HG03280 (cell line): Measurements from ENCODE around the gene SDR42E1.
"Not testable (repeated sequence)": the region's sequence is repeated elsewhere in the genome, so short reads cannot be mapped to it uniquely, and the experiment has no call there.

Source experiments
- ATAC-seq: cut with Tn5 transposase; IDR thresholded peaks from one replicate; pipeline ENCODE4 v1.9.1; 2021; ENCODE audit warnings: mild to moderate bottlenecking, moderate library complexity; ENCODE audit not compliant: unreplicated experiment

Gene SDR42E1

GRCh38 chr16:82005027-82005830, 6.0 kb downstream of the SDR42E1 start:
- no peak for ATAC-seq

- ATAC-seq: no peak
Observed at GRCh38 chr16:82004601-82005000, 6.7 kb downstream of the SDR42E1 start.

GRCh38 chr16:82002831-82003230, 8.4 kb downstream of the SDR42E1 start:
- ATAC-seq: no peak

DNA sequence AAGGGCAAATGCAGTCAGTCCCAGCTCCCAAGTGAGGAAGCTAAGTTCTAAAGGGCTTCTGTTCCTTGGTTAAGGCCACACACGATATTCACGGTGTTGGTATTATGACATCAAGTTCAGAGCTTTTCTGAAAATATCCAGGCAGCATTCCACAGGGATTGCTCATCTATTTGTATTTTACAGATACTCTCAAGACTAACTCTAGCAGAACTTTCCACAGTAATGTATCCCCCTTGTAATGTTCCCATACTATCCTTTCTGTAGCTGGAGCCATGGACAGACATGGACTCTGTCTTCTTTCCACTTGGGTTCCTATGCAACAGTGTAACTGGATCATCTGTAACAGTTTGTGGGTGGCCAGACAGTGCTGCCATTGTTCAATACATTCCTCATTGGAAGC, 13.5 kb downstream of the SDR42E1 start:
- no peak for ATAC-seq

DNA sequence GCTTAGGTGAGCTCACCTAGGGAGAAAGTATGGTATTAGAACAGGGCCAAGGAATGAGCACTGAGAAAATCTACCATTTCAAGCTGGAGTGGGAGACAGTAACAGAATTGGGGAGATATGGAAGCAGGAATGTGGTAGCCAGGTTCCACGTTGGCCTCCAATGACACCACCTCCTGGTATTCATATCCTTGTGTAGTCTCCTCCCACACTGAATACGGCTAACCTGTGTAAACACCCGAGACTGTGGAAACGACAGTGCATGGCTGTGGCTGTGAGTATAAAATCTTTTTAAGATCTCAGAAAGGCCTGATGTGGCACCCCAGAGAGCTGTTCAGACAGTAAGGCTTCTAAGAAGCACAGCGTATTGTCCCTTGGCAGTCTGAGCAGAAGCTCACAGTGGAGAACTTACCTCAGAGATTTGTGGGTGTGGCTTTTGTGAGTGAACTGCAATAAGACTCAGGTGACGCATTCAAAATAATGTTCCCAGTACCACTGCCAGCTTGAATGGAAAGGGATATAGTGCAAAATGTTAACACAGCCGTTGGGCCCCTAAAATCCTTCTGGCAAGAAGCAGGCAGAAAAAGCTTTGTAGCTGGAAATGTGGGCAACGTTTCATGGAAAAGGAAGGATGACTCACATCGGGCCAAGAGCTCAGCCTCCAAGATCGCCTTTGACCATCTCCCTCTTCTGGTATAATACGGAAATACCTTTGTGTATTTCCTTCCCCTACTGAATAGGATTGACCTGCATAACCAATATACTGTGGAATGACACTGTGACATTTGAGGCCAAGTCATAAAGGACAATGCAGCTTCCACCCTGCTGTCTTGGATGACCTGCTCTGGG, 14.4 kb downstream of the SDR42E1 start:
- ATAC-seq: no peak

GRCh38 chr16:81995651-81996050, 15.6 kb downstream of the SDR42E1 start:
- ATAC-seq: no peak

DNA sequence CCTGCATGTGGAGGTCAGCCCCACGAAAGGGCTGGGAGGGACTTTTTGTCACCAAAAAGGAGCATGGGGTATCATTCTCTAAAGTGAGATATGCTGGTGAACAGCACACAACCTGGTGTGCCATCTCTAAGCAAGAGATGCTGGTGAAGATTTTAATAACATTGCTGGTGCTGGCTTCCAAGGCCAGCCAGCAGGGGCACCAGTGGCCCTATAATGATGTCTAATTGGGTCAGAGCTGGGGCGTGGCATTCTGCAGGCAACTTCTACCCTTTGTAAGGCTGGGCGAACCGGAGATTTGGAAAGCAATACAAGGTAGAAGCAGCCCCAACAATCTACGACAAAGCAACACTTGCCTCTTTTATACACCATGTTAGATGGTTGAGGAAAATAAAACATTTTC, 16.8 kb downstream of the SDR42E1 start:
- no peak for ATAC-seq

- no peak for ATAC-seq
Observed at GRCh38 chr16:81992859-81993258, 18.4 kb downstream of the SDR42E1 start.

DNA sequence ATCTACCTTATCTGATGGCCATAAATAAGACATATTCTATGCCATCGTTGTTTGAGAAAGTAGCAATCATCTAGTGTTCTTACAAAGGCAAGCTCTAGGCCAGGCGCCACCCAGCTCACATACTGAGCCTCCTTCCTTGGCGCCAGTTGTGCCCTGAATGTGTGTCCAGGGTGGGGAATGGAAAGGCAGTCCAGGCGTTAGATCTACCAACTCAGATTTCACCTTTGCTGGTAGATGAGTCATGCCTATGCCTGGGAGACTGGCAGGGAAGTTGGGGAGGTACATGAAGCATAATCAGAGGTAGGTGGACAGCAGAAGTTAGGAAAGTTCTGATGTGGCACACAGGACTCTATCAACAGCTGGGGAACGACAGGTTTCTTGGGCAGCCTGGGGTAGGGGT, 23.6 kb downstream of the SDR42E1 start:
- ATAC-seq: no peak

- ATAC-seq: no peak
Observed at GRCh38 chr16:81987121-81987520, 24.1 kb downstream of the SDR42E1 start.

DNA sequence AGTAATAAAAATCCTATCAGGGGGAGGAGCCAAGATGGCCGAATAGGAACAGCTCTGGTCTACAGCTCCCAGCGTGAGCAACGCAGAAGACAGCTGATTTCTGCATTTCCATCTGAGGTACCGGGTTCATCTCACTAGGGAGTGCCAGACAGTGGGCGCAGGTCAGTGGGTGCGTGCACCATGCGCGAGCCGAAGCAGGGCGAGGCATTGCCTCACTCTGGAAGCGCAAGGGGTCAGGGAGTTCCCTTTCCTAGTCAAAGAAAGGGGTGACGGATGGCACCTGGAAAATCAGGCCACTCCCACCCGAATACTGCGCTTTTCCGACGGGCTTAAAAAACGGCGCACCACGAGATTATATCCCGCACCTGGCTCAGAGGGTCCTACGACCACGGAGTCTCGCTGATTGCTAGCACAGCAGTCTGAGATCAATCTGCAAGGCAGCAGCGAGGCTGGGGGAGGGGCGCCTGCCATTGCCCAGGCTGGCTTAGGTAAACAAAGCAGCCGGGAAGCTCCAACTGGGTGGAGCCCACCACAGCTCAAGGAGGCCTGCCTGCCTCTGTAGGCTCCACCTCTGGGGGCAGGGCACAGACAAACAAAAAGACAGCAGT, 33.8 kb downstream of the SDR42E1 start:
- ATAC-seq: not testable (repeated sequence)

DNA sequence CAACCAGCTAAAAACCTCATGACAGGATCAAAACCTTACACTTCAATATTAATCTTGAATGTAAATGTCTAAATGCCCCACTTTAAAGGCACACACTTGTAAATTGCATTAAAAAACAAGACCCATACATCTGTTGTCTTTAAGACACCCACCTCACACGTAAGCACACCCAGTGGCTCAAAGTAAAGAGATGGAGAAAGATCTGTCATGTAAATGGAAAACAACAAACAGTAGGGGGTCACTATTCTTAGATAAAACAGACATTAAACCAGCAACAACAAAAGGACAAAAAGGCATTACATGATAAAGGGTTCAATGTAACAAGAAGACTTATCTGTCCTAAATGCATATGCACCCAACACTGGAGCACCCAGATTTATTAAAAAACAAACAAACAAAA, 35.6 kb downstream of the SDR42E1 start:
- ATAC-seq: no peak

DNA sequence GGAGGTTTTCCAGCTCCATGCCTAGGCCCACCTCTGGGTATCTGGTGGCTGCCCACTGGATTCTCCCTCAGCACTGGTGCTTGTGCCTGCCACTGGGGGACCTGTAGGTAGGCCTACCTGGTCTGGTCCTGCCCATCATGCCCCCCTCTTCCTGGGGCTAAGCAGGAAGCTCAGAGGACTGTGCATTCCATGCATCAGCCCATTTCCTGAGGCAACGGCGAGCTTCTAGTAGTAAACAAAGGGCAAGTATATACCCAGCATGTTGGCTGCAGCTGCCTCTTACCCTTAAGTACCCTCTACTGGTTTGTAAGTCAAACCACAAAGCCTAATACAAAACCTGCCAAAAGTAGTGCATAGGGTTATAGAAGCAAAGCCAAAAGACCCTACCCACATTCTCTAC, 37.5 kb downstream of the SDR42E1 start:
- no peak for ATAC-seq

- no peak for ATAC-seq
Observed at GRCh38 chr16:81971853-81972252, 39.4 kb downstream of the SDR42E1 start.

GRCh38 chr16:81967358-81967757, 43.9 kb downstream of the SDR42E1 start:
- no peak for ATAC-seq

GRCh38 chr16:81964808-81965207, 46.5 kb downstream of the SDR42E1 start:
- no peak for ATAC-seq

- no peak for ATAC-seq
Observed at GRCh38 chr16:81956213-81956948, 54.9 kb downstream of the SDR42E1 start.

DNA sequence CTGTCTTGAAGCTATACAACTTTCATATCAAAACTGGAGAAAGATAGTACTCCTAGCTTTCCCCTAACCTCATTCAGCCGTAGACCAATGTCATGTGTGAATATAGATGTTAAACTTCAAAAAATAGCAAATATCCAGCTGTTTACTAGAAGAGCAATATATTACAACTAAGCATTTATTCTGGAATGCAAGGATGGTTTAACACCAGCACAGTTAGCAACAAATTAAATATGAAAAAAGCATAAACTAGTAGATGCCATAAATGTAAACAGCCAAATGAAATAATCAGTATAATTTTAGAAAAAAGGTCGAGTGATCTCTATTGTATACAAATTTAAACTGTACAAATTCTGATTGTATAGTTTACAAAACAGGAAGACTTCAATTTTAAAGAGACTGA, 59.7 kb downstream of the SDR42E1 start:
- no peak for ATAC-seq

GRCh38 chr16:81946206-81946605, 65.1 kb downstream of the SDR42E1 start:
- ATAC-seq: no peak

GRCh38 chr16:81945665-81946064, 65.6 kb downstream of the SDR42E1 start:
- no peak for ATAC-seq

DNA sequence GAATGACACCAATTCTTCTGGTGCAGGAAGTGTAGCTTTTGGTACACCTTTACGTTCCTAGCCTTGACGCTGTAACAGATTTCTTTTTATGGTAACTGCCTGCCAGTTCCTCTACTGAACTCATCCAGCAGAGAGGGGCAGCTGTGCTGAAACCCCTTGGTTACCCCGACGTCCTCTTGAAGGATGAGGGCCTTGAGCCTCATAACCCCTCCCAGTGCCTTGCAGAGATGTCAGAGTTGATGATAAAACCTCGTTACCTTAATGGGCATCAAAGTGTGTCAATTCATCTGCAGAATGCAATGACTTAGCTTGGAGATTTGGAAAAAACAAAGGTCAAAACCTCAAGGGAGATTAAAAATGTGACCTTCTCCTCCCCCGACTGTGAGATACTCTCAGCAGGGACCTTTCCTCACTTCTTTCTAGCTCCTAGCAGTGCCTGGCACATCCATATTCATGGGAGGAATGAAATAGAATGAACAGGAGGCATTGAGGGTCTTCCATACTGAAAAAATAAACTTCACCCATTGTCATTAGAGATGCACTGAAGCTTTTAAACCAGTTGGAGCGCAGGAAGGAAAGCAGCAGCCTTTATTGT, 69.2 kb downstream of the SDR42E1 start:
- no peak for ATAC-seq
